Nephron (organoid): Measurements from ENCODE around the gene FABP7.

Source experiments
- H3K27ac Mint-ChIP-seq, 3 experiments: 2 replicates each; pipeline ENCODE4 v1.8.0; 2020; ENCODE audit warnings: mixed read lengths in 3 of 3, mild to moderate bottlenecking in 2 of 3, moderate library complexity in 1 of 3
- H3K27me3 Mint-ChIP-seq: 2 replicates; pipeline ENCODE4 v1.8.0; 2021; ENCODE audit warnings: low read depth, mild to moderate bottlenecking, moderate library complexity, mixed read lengths
- H3K36me3 Mint-ChIP-seq: 2 replicates; pipeline ENCODE4 v1.8.0; 2020; ENCODE audit warnings: low read depth, mixed read lengths
- H3K4me1 Mint-ChIP-seq: 2 replicates; pipeline ENCODE4 v1.8.0; 2020; ENCODE audit warnings: mixed read lengths
- H3K4me3 Mint-ChIP-seq, 3 experiments: 2 replicates each; pipeline ENCODE4 v1.8.0; 2020; ENCODE audit warnings: mild to moderate bottlenecking in 3 of 3, mixed read lengths in 3 of 3, moderate library complexity in 2 of 3
- H3K9me3 Mint-ChIP-seq: 2 replicates; pipeline ENCODE4 v1.8.0; 2020; ENCODE audit warnings: mixed read lengths
- TF ChIP-seq, protein P1 (sequence below), 3 experiments: fragments of 200-600 bp; sonication (generic); IDR thresholded peaks; one replicate each; pipeline ENCODE4 v1.5.0; 2021; ENCODE audit warnings: antibody characterized with exemption in 3 of 3; ENCODE audit not compliant: unreplicated experiment in 3 of 3

The FABP7 gene

GRCh38 chr6:122790028-122790422, 10.5 kb downstream of the FABP7 start:
- TF ChIP-seq, protein P1, sequence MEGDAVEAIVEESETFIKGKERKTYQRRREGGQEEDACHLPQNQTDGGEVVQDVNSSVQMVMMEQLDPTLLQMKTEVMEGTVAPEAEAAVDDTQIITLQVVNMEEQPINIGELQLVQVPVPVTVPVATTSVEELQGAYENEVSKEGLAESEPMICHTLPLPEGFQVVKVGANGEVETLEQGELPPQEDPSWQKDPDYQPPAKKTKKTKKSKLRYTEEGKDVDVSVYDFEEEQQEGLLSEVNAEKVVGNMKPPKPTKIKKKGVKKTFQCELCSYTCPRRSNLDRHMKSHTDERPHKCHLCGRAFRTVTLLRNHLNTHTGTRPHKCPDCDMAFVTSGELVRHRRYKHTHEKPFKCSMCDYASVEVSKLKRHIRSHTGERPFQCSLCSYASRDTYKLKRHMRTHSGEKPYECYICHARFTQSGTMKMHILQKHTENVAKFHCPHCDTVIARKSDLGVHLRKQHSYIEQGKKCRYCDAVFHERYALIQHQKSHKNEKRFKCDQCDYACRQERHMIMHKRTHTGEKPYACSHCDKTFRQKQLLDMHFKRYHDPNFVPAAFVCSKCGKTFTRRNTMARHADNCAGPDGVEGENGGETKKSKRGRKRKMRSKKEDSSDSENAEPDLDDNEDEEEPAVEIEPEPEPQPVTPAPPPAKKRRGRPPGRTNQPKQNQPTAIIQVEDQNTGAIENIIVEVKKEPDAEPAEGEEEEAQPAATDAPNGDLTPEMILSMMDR (IDR thresholded peaks at IDR 0.05; ENCODE audit: unreplicated experiment in 3 of 3): no peak
- H3K27me3 Mint-ChIP-seq: no peaks in the 10 kb centered on the region
- peak overlapping the region; percentile 81 to 94 (median 85) for H3K27ac Mint-ChIP-seq
- H3K36me3 Mint-ChIP-seq: no peaks in the 10 kb centered on the region
- peaks cover 43% of the 10 kb centered on the region for H3K4me1 Mint-ChIP-seq
- H3K4me3 Mint-ChIP-seq: peak overlapping the region; percentile 83 to 95 (median 86)
- no peaks in the 10 kb centered on the region for H3K9me3 Mint-ChIP-seq

DNA sequence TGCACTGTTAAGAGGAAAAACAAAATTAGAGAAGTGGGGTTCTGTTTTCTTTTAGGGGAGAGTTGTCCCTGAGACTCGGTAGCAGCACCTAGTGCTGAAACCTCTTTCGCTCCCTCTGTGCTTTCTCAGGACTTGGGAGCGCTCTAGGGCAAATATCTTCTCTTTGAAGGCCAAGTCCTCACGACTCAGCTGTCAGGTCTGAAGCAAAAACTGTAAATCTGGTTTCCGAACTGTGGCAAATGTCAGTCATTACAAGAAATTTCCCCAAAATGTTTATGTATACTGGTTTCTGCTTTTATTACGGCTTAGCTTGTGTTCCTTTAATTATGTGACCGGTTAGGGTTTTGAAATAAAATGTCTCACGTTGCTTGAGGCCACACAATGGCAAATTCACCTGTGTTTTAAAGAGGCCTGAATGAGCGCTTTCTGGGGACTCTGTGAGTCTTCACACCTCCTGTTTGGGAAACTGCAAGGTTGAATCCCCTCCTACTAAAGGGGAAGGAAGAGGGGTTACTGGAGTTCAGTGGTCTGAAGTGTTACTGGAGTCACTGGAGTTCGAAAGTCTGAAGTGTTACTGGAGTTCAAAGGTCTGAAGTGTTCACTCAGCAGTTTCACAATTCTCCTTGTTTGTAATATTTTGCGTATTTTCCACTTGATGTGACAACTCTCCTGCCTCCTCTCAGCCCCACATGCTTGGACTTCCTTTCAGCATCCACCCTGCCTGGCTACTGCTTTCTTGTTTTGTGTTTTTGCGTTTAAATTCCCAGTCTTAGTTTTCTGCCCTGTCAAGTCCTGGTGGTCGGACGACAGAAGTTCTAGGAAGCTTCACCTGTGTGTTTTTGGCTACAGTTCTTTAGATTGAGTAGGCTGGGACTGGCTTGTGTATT, 11.2 kb downstream of the FABP7 start:
- TF ChIP-seq, protein P1 (IDR thresholded peaks at IDR 0.05; ENCODE audit: unreplicated experiment in 3 of 3): no peak
- H3K27me3 Mint-ChIP-seq: no peaks in the 10 kb centered on the region
- H3K27ac Mint-ChIP-seq: peak overlapping the region; percentile 81 to 94 (median 85)
- H3K36me3 Mint-ChIP-seq: no peaks in the 10 kb centered on the region
- no peaks in the 10 kb centered on the region for H3K9me3 Mint-ChIP-seq
- H3K4me3 Mint-ChIP-seq: peak overlapping the region; percentile 83 to 95 (median 86)
- peaks cover 43% of the 10 kb centered on the region for H3K4me1 Mint-ChIP-seq

DNA sequence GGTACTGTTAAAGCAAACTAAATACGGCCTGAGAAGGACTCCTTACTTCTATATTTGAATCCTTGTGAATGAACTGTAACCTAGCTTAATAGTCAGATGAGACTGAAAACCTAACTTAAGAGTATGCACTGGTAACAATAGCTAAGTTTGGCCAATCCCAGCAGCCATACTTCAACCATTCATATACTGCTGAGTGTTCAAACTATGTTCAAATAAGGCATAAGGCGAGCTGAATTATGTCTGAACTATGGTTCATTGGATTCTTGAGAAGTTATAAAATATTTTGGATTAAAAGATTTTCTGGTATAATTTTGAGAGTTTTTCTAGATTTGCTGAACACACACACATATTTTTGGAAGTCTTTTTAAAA, 11.8 kb downstream of the FABP7 start:
- TF ChIP-seq, protein P1 (IDR thresholded peaks at IDR 0.05; ENCODE audit: unreplicated experiment in 3 of 3): no peak
- Mint-ChIP-seq H3K27me3 (no peaks in the 10 kb centered on the region), H3K27ac (peak overlapping the region; percentile 81 to 94 (median 85)), H3K4me1 (peaks cover 43% of the 10 kb centered on the region), H3K4me3 (peak overlapping the region; percentile 83 to 95 (median 86)), H3K36me3 (no peaks in the 10 kb centered on the region), H3K9me3 (no peaks in the 10 kb centered on the region)

GRCh38 chr6:122792766-122793165, 13.2 kb downstream of the FABP7 start:
- Mint-ChIP-seq H3K27me3 (no peaks in the 10 kb centered on the region), H3K27ac (peak overlapping the region; percentile 31 to 85 (median 81)), H3K36me3 (peaks cover 9% of the 10 kb centered on the region), H3K9me3 (no peaks in the 10 kb centered on the region), H3K4me1 (peaks cover 42% of the 10 kb centered on the region), H3K4me3 (peak overlapping the region in 2 of 3 experiments; percentile 41 to 66)
- TF ChIP-seq, protein P1 (IDR thresholded peaks at IDR 0.05; ENCODE audit: unreplicated experiment in 3 of 3): no peak

DNA sequence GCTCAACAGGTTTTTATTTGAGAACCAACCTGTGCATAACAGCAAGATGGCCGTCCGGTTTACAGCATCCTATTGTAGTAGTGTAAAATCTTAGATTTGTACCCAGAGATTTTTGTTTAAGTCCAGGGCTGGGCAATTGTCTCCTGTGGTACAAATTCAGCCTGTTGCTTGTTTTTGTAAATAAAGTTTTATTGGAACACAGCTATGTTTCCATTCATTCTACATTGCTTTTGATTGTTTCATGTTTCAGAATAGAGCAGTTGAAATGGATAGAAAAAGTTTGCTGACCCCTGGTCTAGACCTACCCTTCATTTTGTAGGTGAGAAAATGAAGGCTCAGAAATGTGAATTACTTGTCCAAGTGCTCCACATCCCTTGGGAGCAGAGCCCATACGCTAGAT, 18.0 kb downstream of the FABP7 start:
- Mint-ChIP-seq H3K27me3 (no peaks in the 10 kb centered on the region), H3K4me3 (no peak overlapping the region), H3K4me1 (peaks cover 31% of the 10 kb centered on the region), H3K36me3 (peaks cover 16% of the 10 kb centered on the region), H3K9me3 (no peaks in the 10 kb centered on the region), H3K27ac (peak overlapping the region in 1 of 3 experiments; percentile 49)
- TF ChIP-seq, protein P1 (IDR thresholded peaks at IDR 0.05; ENCODE audit: unreplicated experiment in 3 of 3): no peak
